ENCODE results near the gene MRGPRG. TPM values are rescaled to one million over a fixed set of nuclear protein-coding genes. Genes with fewer than 3 reads are reported as not detected.

Gene MRGPRG
- total and polyA plus RNA-seq, 2 of the 8 experiments (the other 6 are each of a cell fraction or from before 2014, with no cell fraction given): not detected

- no peak overlapping the region for H3K23ac ChIP-seq (ENCODE audit: insufficient read length)
- no peak overlapping the region for H2BK20ac ChIP-seq (ENCODE audit: low read length)
- TF ChIP-seq SUZ12 (IDR thresholded peaks at IDR 0.05; ENCODE audit: low read length) (no peak), SIRT6 (IDR thresholded peaks at IDR 0.05; ENCODE audit: low read length) (no peak), TEAD4 (IDR thresholded peaks at IDR 0.05; ENCODE audit: low read depth, low read length) (no peak), HDAC6 (IDR thresholded peaks at IDR 0.05; ENCODE audit: low read depth, low read length) (no peak), PHF8 (conservative IDR thresholded peaks at IDR 0.05; ENCODE audit: low read depth, low read length) (no peak), TAF7 (optimal IDR thresholded peaks at IDR 0.05; ENCODE audit: borderline replicate concordance, low read depth, low read length) (no peak), SIN3A (conservative IDR thresholded peaks at IDR 0.05 in 1 of 2, IDR thresholded peaks at IDR 0.05 in 1 of 2; ENCODE audit: low read depth in 1 of 2, low read length in 2 of 2) (no peak), GABPA (IDR thresholded peaks at IDR 0.05; ENCODE audit: borderline replicate concordance, insufficient read depth, low read length) (no peak), RAD21 (IDR thresholded peaks at IDR 0.05 in 1 of 2, conservative IDR thresholded peaks at IDR 0.05 in 1 of 2; ENCODE audit: low read depth in 2 of 2, low read length in 2 of 2) (no peak)
- peaks cover 3% of the 10 kb centered on the region for H3K23me2 ChIP-seq (ENCODE audit: low read depth, low read length)
- POLR2A ChIA-PET (ENCODE audit: partially characterized antibody): no interaction called here
- no peak overlapping the region for H3K56ac ChIP-seq (replicated peaks; ENCODE audit: insufficient read length, low read depth, low read length)
- no peak overlapping the region for H2BK15ac ChIP-seq (ENCODE audit: low read length)
- H3K4me1 ChIP-seq (replicated peaks in 1 of 4; ENCODE audit: control insufficient read depth in 3 of 4, insufficient read depth in 4 of 4, low read length in 3 of 4): peaks cover 5 to 23% (median 14%) of the 10 kb centered on the region in 4 experiments
- H3K27ac ChIP-seq (ENCODE audit: low read depth, low read length): no peak overlapping the region
- no peak overlapping the region for H2BK5ac ChIP-seq (ENCODE audit: low read depth, low read length)
- no peak overlapping the region for H3K4me3 ChIP-seq (ENCODE audit: extremely low read depth in 1 of 4, insufficient read depth in 2 of 4, low read depth in 3 of 4, low read length in 4 of 4)
- DNase-seq (ENCODE audit: low read depth in 1 of 2, low spot score in 2 of 2): no peak
- H3K14ac ChIP-seq (ENCODE audit: insufficient read length): no peak overlapping the region
- no peak overlapping the region for H4K5ac ChIP-seq (ENCODE audit: insufficient read length, low read depth, low read length)
- H4K8ac ChIP-seq (ENCODE audit: extremely low read depth, insufficient read depth, low read length): no peak overlapping the region
- peak overlapping the region; percentile 29 for H4K91ac ChIP-seq (replicated peaks; ENCODE audit: insufficient read length, low read length)
- no peak overlapping the region for H2AK5ac ChIP-seq (ENCODE audit: low read depth, low read length)
- no peak overlapping the region for H3K18ac ChIP-seq (ENCODE audit: extremely low read depth, low read length)
- H2AFZ ChIP-seq (ENCODE audit: low read length): no peak overlapping the region
- no peaks in the 10 kb centered on the region for H4K20me1 ChIP-seq (replicated peaks in 1 of 2; ENCODE audit: control insufficient read depth in 1 of 2, insufficient read depth in 2 of 2, low read length in 2 of 2)
- H3K4me2 ChIP-seq (ENCODE audit: insufficient read depth in 1 of 2, low read depth in 2 of 2, low read length in 2 of 2): no peak overlapping the region
- no peaks in the 10 kb centered on the region for H3K27me3 ChIP-seq (replicated peaks in 1 of 4; ENCODE audit: control insufficient read depth in 3 of 4, extremely low read depth in 1 of 4, insufficient read depth in 3 of 4, low read length in 3 of 4)
- no peaks in the 10 kb centered on the region for H3K9me3 ChIP-seq (ENCODE audit: insufficient read depth in 2 of 2, low read depth in 1 of 2, low read length in 1 of 2)
- no peaks in the 10 kb centered on the region for H3K79me2 ChIP-seq (ENCODE audit: control insufficient read depth in 1 of 2, insufficient read depth in 2 of 2, low read length in 2 of 2)
- 92% methylated on average over 19 of the region's 19 CpGs; no CpG with 5 or more reads in 1 of the 2 experiments for WGBS, 2 experiments (ENCODE audit: extremely low coverage in 1 of 2, insufficient coverage in 1 of 2, insufficient read length in 1 of 2, insufficient replicate concordance in 2 of 2, low coverage in 1 of 2, low lambda C conversion rate in 2 of 2, missing lambda C conversion rate in 1 of 2)
- H3K9ac ChIP-seq (replicated peaks in 1 of 4; ENCODE audit: extremely low read depth in 1 of 4, low read depth in 3 of 4, low read length in 3 of 4): no peak overlapping the region
- no peak overlapping the region for H3K4ac ChIP-seq (replicated peaks; ENCODE audit: insufficient read length, low read depth, low read length)
- no peaks in the 10 kb centered on the region for H3K36me3 ChIP-seq (ENCODE audit: control insufficient read depth in 2 of 4, insufficient read depth in 4 of 4, low read length in 3 of 4)
- FAIRE-seq: no peak
- no peak overlapping the region for H2BK120ac ChIP-seq (replicated peaks; ENCODE audit: low read depth, low read length)
- peaks cover 1% of the 10 kb centered on the region; the same call in 1 of the 2 replicates for H3K79me1 ChIP-seq (ENCODE audit: low read depth, low read length)
- H2BK12ac ChIP-seq (ENCODE audit: low read depth, low read length): no peak overlapping the region
- CTCF ChIA-PET (ENCODE audit: partially characterized antibody): interaction anchor here (0.6 to 2.3 kb wide), 9 partner anchors 9 to 161 kb away, joined by 3 to 6 read pairs (median 3); no protein-coding TSS in a partner anchor
Observed at GRCh38 chr11:3191586-3192324, 26.9 kb downstream of the MRGPRG start.
